Measurements from ENCODE around the gene ZNF496. TPM values are rescaled to one million over a fixed set of nuclear protein-coding genes. Genes with fewer than 3 reads are reported as not detected.

Gene ZNF496
- total and polyA plus RNA-seq, 4 donors: 4.1 to 29.0 (median 20.5) TPM

GRCh38 chr1:247350587-247350986 lies 18.9 kb upstream of the ZNF496 start:
- WGBS, 2 donors: 91 to 96% methylated on average over 1 of the region's 1 CpG
- intact Hi-C loops (cut with DNase I): no loop called here

DNA sequence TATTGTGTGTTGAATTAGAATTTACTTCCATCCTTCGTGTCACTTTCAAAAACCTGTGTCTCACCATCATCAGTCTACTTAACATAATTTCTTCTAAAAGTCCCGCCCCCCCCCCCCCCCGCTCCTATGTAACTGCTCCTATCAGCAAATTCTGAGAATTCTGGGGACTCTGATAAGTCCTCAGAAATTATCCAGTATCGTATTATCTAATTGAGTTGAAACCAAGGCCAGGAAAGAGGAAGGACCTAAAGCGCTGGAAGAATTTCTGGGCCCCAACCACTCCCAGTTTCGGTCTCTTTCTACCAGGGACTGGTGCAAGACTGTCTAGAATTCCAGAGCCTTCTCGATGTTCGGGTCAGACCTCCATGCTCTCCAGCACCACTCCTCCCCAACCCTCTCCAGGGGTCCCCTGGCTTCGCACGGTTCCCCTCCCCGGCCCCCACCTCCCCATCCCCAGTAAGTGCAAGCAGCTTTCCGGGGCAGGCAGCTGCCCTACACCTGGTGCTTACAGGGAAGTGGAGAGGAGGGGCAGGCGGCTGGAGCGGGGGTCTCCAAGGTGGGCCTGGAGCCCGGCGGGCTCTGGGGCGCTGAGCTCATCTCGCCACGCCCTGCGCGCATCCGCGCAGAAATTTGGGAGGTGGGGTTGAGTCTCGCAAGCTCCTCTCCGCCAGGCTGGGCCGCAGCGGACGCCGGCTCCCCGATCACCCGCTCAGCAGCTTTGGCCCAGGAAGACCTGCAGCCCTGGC lies 16.0 kb upstream of the ZNF496 start:
- H3K36me3 ChIP-seq (ENCODE audit: control insufficient read depth in 1 of 2, insufficient read depth in 2 of 2, low read length in 1 of 2): no peaks in the 10 kb centered on the region
- DNase-seq: no peak
- ATAC-seq (ENCODE audit: low FRiP score): peak; percentile 26
- peaks cover 0 to 2% of the 10 kb centered on the region in 2 donors for H3K27me3 ChIP-seq (ENCODE audit: control insufficient read depth in 1 of 2, insufficient read depth in 2 of 2, low read length in 1 of 2)
- intact Hi-C loops (cut with DNase I): no loop called here
- H3K4me3 ChIP-seq (ENCODE audit: low read length in 2 of 2): no peak overlapping the region
- 22 to 23% methylated on average over 30 to 31 of the region's 31 CpGs for WGBS, 2 donors
- H3K27ac ChIP-seq (ENCODE audit: low read depth in 1 of 2, low read length in 2 of 2): no peak overlapping the region
- H3K4me1 ChIP-seq (ENCODE audit: control insufficient read depth in 1 of 2, insufficient read depth in 2 of 2, low read length in 2 of 2): no peaks in the 10 kb centered on the region
- no peaks in the 10 kb centered on the region for H3K9me3 ChIP-seq (ENCODE audit: control insufficient read depth, low read length)

More at GRCh38 chr1:247350587-247350986, 18.9 kb upstream of the ZNF496 start:
- peaks cover 5% of the 10 kb centered on the region for H3K9me3 ChIP-seq (ENCODE audit: control insufficient read depth, low read length)
- no peak overlapping the region for H3K27ac ChIP-seq (ENCODE audit: low read depth in 1 of 2, low read length in 2 of 2)
- H3K4me3 ChIP-seq (ENCODE audit: low read length in 2 of 2): no peak overlapping the region
- peaks cover 0 to 2% of the 10 kb centered on the region in 2 donors for H3K27me3 ChIP-seq (ENCODE audit: control insufficient read depth in 1 of 2, insufficient read depth in 2 of 2, low read length in 1 of 2)
- ATAC-seq (ENCODE audit: low FRiP score) (no peak), DNase-seq (no peak)
- H3K4me1 ChIP-seq (ENCODE audit: control insufficient read depth in 1 of 2, insufficient read depth in 2 of 2, low read length in 2 of 2): no peaks in the 10 kb centered on the region
- no peaks in the 10 kb centered on the region for H3K36me3 ChIP-seq (ENCODE audit: control insufficient read depth in 1 of 2, insufficient read depth in 2 of 2, low read length in 1 of 2)

GRCh38 chr1:247345881-247346280 lies 14.2 kb upstream of the ZNF496 start:
- Histone ChIP-seq H3K9me3 (ENCODE audit: control insufficient read depth, low read length) (no peaks in the 10 kb centered on the region), H3K27ac (ENCODE audit: low read depth in 1 of 2, low read length in 2 of 2) (no peak overlapping the region), H3K4me1 (ENCODE audit: control insufficient read depth in 1 of 2, insufficient read depth in 2 of 2, low read length in 2 of 2) (no peaks in the 10 kb centered on the region), H3K36me3 (ENCODE audit: control insufficient read depth in 1 of 2, insufficient read depth in 2 of 2, low read length in 1 of 2) (no peaks in the 10 kb centered on the region), H3K27me3 (ENCODE audit: control insufficient read depth in 1 of 2, insufficient read depth in 2 of 2, low read length in 1 of 2) (peaks cover 0 to 2% of the 10 kb centered on the region in 2 donors), H3K4me3 (ENCODE audit: low read length in 2 of 2) (no peak overlapping the region)
- WGBS, 2 donors: 93 to 95% methylated on average over 4 of the region's 4 CpGs
- no peak for DNase-seq
- intact Hi-C loops (cut with DNase I): no loop called here
- no peak for ATAC-seq (ENCODE audit: low FRiP score)

- ATAC-seq (ENCODE audit: low FRiP score) (no peak), DNase-seq (no peak)
- Histone ChIP-seq H3K9me3 (ENCODE audit: control insufficient read depth, low read length) (no peaks in the 10 kb centered on the region), H3K27me3 (ENCODE audit: control insufficient read depth in 1 of 2, insufficient read depth in 2 of 2, low read length in 1 of 2) (no peaks in the 10 kb centered on the region), H3K36me3 (ENCODE audit: control insufficient read depth in 1 of 2, insufficient read depth in 2 of 2, low read length in 1 of 2) (no peaks in the 10 kb centered on the region), H3K4me1 (ENCODE audit: control insufficient read depth in 1 of 2, insufficient read depth in 2 of 2, low read length in 2 of 2) (no peaks in the 10 kb centered on the region), H3K27ac (ENCODE audit: low read depth in 1 of 2, low read length in 2 of 2) (no peak overlapping the region), H3K4me3 (ENCODE audit: low read length in 2 of 2) (no peak overlapping the region)
- 76 to 82% methylated on average over 1 of the region's 1 CpG for WGBS, 2 donors
- intact Hi-C loops (cut with DNase I): no loop called here
Measured at GRCh38 chr1:247343801-247344200, 12.1 kb upstream of the ZNF496 start.

- H3K27ac ChIP-seq (ENCODE audit: low read depth in 1 of 2, low read length in 2 of 2): no peak overlapping the region
- ATAC-seq (ENCODE audit: low FRiP score): no peak
- intact Hi-C loops (cut with DNase I): loop anchor here in 1 of 2 donors (10.0 kb wide), 1 partner anchor 774 kb away; the partner anchor contains the start of genes CNST and TFB2M
Measured at GRCh38 chr1:247338723-247339275, 7.1 kb upstream of the ZNF496 start.

GRCh38 chr1:247337961-247338360 lies 6.3 kb upstream of the ZNF496 start:
- Histone ChIP-seq H3K27me3 (ENCODE audit: control insufficient read depth in 1 of 2, insufficient read depth in 2 of 2, low read length in 1 of 2) (no peaks in the 10 kb centered on the region), H3K27ac (ENCODE audit: low read depth in 1 of 2, low read length in 2 of 2) (no peak overlapping the region), H3K9me3 (ENCODE audit: control insufficient read depth, low read length) (no peaks in the 10 kb centered on the region), H3K4me3 (ENCODE audit: low read length in 2 of 2) (no peak overlapping the region), H3K4me1 (ENCODE audit: control insufficient read depth in 1 of 2, insufficient read depth in 2 of 2, low read length in 2 of 2) (no peaks in the 10 kb centered on the region), H3K36me3 (ENCODE audit: control insufficient read depth in 1 of 2, insufficient read depth in 2 of 2, low read length in 1 of 2) (no peaks in the 10 kb centered on the region)
- no peak for DNase-seq
- 86 to 92% methylated on average over 11 of the region's 11 CpGs for WGBS, 2 donors
- no peak for ATAC-seq (ENCODE audit: low FRiP score)
- intact Hi-C loops (cut with DNase I): loop anchor here in 1 of 2 donors (10.0 kb wide), 1 partner anchor 773 kb away; the partner anchor contains the start of genes CNST and TFB2M

More at GRCh38 chr1:247338723-247339275, 7.1 kb upstream of the ZNF496 start:
- Histone ChIP-seq H3K9me3 (ENCODE audit: control insufficient read depth, low read length) (no peaks in the 10 kb centered on the region), H3K27me3 (ENCODE audit: control insufficient read depth in 1 of 2, insufficient read depth in 2 of 2, low read length in 1 of 2) (no peaks in the 10 kb centered on the region), H3K36me3 (ENCODE audit: control insufficient read depth in 1 of 2, insufficient read depth in 2 of 2, low read length in 1 of 2) (no peaks in the 10 kb centered on the region), H3K4me3 (ENCODE audit: low read length in 2 of 2) (no peak overlapping the region), H3K4me1 (ENCODE audit: control insufficient read depth in 1 of 2, insufficient read depth in 2 of 2, low read length in 2 of 2) (no peaks in the 10 kb centered on the region)
- WGBS, 2 donors: 77% methylated on average over 3 of the region's 3 CpGs
- DNase-seq: no peak

DNA sequence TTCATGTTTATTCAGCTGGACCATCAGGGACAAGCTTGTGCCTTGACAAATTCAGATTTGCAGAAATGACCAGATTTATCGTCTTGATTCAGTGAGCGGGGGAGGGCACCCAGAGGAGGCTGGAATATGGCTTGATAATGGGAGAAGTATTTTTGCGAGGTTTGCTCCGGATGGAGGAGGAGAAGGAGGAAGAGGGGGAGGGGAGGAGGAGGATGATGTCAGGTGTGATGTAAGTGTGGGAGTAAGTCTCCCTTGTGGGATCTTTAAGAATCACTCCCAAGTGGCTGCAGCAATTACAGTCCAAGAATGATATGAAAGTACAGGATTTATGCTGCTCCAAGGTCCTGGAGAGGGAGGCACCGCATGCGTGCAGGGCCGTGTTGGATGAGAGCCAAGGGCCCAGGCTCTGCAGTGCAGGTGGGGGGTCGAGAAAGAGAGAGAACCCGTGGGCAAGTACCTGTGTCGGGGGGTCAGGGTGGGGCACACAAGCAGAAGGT lies 5.6 kb upstream of the ZNF496 start:
- intact Hi-C loops (cut with DNase I): loop anchor here in 1 of 2 donors (10.0 kb wide), 1 partner anchor 772 kb away; the partner anchor contains the start of genes CNST and TFB2M
- no peak for ATAC-seq (ENCODE audit: low FRiP score)
- no peaks in the 10 kb centered on the region for H3K27me3 ChIP-seq (ENCODE audit: control insufficient read depth in 1 of 2, insufficient read depth in 2 of 2, low read length in 1 of 2)
- no peak overlapping the region for H3K4me3 ChIP-seq (ENCODE audit: low read length in 2 of 2)
- H3K27ac ChIP-seq (ENCODE audit: low read depth in 1 of 2, low read length in 2 of 2): no peak overlapping the region
- no peak for DNase-seq
- 44 to 63% methylated on average over 10 of the region's 10 CpGs for WGBS, 2 donors
- no peaks in the 10 kb centered on the region for H3K4me1 ChIP-seq (ENCODE audit: control insufficient read depth in 1 of 2, insufficient read depth in 2 of 2, low read length in 2 of 2)
- no peaks in the 10 kb centered on the region for H3K36me3 ChIP-seq (ENCODE audit: control insufficient read depth in 1 of 2, insufficient read depth in 2 of 2, low read length in 1 of 2)
- H3K9me3 ChIP-seq (ENCODE audit: control insufficient read depth, low read length): no peaks in the 10 kb centered on the region

DNA sequence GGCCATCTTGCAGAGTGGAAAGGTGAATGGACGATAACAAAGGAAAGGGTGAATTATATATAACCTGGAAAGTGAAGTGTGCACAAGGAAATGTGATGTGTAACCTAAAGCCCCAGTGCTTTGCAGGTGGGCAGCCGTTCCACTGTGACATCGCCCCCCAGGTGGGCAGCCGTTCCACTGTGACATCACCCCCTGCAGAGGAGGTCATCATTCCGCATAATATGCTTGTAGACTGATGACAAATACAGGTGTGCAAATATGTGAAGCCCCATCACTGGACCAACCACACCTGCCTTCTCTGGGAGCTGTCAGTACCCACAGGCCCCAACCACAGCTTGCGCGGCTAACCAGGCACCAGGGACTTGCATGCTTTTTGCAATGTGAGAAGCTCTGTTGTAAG lies 4.7 kb upstream of the ZNF496 start:
- DNase-seq (no peak), ATAC-seq (ENCODE audit: low FRiP score) (no peak)
- intact Hi-C loops (cut with DNase I): loop anchor here in 1 of 2 donors (10.0 kb wide), 1 partner anchor 772 kb away; the partner anchor contains the start of genes CNST and TFB2M
- Histone ChIP-seq H3K4me1 (ENCODE audit: control insufficient read depth in 1 of 2, insufficient read depth in 2 of 2, low read length in 2 of 2) (no peaks in the 10 kb centered on the region), H3K9me3 (ENCODE audit: control insufficient read depth, low read length) (no peaks in the 10 kb centered on the region), H3K4me3 (ENCODE audit: low read length in 2 of 2) (no peak overlapping the region), H3K36me3 (ENCODE audit: control insufficient read depth in 1 of 2, insufficient read depth in 2 of 2, low read length in 1 of 2) (no peaks in the 10 kb centered on the region), H3K27ac (ENCODE audit: low read depth in 1 of 2, low read length in 2 of 2) (no peak overlapping the region), H3K27me3 (ENCODE audit: control insufficient read depth in 1 of 2, insufficient read depth in 2 of 2, low read length in 1 of 2) (no peaks in the 10 kb centered on the region)
- 94 to 95% methylated on average over 7 of the region's 7 CpGs for WGBS, 2 donors
